ENCODE results near the gene HBD.

HBD gene

GRCh38 chr11:5230266-5230665, 4.0 kb downstream of the HBD start:
- TF ChIP-seq GATA2 (IDR thresholded peaks at IDR 0.05; ENCODE audit: low read depth, low read length): no peak
- no peak for TF ChIP-seq GATA3 (IDR thresholded peaks at IDR 0.05; ENCODE audit: low read depth, low read length)

GRCh38 chr11:5229796-5230195, 4.5 kb downstream of the HBD start:
- TF ChIP-seq GATA2 (IDR thresholded peaks at IDR 0.05; ENCODE audit: low read depth, low read length) (no peak), GATA3 (IDR thresholded peaks at IDR 0.05; ENCODE audit: low read depth, low read length) (no peak)

- TF ChIP-seq GATA3 (IDR thresholded peaks at IDR 0.05; ENCODE audit: low read depth, low read length): no peak
Observed at GRCh38 chr11:5229356-5229755, 4.9 kb downstream of the HBD start.

DNA sequence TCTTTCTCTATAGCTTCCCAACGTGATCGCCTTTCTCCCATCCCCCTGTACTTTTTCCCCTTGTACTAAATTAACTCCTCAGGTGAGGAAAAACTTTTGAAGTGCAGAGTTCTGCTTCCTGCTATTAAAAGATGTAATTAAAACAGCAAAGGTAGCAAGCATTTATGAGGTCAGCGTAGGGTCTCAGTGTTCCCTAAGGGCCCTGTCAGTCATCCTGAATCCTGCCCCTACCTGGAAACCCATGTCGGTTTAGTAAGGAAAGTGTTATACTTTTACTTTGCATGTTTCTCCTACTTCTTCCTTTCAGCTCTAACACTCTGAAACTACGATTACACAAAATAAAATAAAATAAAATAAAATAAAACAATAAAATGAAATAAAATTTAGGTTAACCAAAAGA, 6.2 kb downstream of the HBD start:
- TF ChIP-seq GATA2 (IDR thresholded peaks at IDR 0.05; ENCODE audit: low read depth, low read length) (no peak), GATA3 (IDR thresholded peaks at IDR 0.05; ENCODE audit: low read depth, low read length) (no peak)

DNA sequence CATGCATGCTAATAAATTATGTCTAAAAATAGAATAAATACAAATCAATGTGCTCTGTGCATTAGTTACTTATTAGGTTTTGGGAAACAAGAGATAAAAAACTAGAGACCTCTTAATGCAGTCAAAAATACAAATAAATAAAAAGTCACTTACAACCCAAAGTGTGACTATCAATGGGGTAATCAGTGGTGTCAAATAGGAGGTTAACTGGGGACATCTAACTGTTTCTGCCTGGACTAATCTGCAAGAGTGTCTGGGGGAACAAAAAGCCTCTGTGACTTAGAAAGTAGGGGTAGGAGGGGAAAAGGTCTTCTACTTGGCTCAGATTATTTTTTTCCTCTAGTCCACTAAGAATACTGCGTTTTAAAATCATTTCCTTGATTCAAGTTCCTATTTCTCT, 6.6 kb downstream of the HBD start:
- no peak for TF ChIP-seq GATA3 (IDR thresholded peaks at IDR 0.05; ENCODE audit: low read depth, low read length)
- TF ChIP-seq GATA2 (IDR thresholded peaks at IDR 0.05; ENCODE audit: low read depth, low read length): no peak

GRCh38 chr11:5226732-5227310, 7.5 kb downstream of the HBD start, which contains the start of gene HBB:
Gene HBB (minus strand): TSS chr11:5227071. CDS start chr11:5227021, 50 bp downstream.
- TF ChIP-seq GATA2 (IDR thresholded peaks at IDR 0.05; ENCODE audit: low read depth, low read length) (no peak), GATA3 (IDR thresholded peaks at IDR 0.05; ENCODE audit: low read depth, low read length) (no peak)

DNA sequence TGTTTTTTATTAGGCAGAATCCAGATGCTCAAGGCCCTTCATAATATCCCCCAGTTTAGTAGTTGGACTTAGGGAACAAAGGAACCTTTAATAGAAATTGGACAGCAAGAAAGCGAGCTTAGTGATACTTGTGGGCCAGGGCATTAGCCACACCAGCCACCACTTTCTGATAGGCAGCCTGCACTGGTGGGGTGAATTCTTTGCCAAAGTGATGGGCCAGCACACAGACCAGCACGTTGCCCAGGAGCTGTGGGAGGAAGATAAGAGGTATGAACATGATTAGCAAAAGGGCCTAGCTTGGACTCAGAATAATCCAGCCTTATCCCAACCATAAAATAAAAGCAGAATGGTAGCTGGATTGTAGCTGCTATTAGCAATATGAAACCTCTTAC, 8.8 kb downstream of the HBD start:
- TF ChIP-seq GATA2 (IDR thresholded peaks at IDR 0.05; ENCODE audit: low read depth, low read length) (no peak), GATA3 (IDR thresholded peaks at IDR 0.05; ENCODE audit: low read depth, low read length) (no peak)

DNA sequence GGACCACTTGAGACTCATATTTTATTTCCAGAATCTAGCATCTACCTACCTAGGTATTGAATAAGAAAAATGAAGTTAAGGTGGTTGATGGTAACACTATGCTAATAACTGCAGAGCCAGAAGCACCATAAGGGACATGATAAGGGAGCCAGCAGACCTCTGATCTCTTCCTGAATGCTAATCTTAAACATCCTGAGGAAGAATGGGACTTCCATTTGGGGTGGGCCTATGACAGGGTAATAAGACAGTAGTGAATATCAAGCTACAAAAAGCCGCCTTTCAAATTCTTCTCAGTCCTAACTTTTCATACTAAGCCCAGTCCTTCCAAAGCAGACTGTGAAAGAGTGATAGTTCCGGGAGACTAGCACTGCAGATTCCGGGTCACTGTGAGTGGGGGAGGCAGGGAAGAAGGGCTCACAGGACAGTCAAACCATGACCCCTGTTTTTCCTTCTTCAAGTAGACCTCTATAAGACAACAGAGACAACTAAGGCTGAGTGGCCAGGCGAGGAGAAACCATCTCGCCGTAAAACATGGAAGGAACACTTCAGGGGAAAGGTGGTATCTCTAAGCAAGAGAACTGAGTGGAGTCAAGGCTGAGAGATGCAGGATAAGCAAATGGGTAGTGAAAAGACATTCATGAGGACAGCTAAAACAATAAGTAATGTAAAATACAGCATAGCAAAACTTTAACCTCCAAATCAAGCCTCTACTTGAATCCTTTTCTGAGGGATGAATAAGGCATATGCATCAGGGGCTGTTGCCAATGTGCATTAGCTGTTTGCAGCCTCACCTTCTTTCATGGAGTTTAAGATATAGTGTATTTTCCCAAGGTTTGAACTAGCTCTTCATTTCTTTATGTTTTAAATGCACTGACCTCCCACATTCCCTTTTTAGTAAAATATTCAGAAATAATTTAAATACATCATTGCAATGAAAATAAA, 9.5 kb downstream of the HBD start:
- no peak for TF ChIP-seq GATA3 (IDR thresholded peaks at IDR 0.05; ENCODE audit: low read depth, low read length)
- no peak for TF ChIP-seq GATA2 (IDR thresholded peaks at IDR 0.05; ENCODE audit: low read depth, low read length)

DNA sequence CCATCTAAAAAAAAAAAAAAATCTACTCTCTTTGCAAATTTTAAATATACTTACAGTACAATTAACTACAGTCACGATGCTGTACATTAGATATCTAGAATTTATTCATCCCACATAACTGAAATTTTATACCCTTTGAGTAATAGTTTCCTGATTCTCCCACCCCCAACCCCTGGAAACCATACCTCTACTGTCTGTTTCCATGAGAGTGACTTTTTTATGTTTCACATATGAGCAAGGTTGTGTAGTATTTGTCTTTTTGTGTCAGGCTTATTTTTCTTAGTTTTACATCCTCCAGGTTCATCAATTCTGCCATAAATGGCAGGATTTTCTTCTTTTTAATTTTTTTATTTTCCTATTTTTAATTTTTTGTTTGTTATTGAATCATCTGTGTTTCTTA, 10.6 kb downstream of the HBD start:
- no peak for TF ChIP-seq GATA2 (IDR thresholded peaks at IDR 0.05; ENCODE audit: low read depth, low read length)
- TF ChIP-seq GATA3 (IDR thresholded peaks at IDR 0.05; ENCODE audit: low read depth, low read length): no peak

DNA sequence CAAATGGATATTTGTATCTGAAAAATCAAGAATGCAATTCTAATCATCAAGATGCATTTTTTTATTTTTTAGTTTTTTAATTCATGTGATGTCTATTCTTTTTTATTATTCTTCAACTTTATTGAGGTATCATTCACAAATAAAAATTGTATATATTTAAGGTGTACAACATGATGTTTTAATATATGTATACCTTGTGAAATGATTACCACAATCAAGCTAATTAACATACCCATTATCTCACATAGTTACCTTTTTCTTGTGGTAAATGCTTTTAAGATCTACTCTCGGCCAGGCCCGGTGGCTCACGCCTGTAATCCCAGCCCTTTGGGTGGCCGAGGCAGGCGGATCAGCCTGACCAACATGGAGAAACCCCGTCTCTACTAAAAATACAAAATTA, 11.1 kb downstream of the HBD start:
- no peak for TF ChIP-seq GATA3 (IDR thresholded peaks at IDR 0.05; ENCODE audit: low read depth, low read length)
- TF ChIP-seq GATA2 (IDR thresholded peaks at IDR 0.05; ENCODE audit: low read depth, low read length): no peak

GRCh38 chr11:5210376-5210885, 23.9 kb downstream of the HBD start:
- TF ChIP-seq GATA2 (IDR thresholded peaks at IDR 0.05; ENCODE audit: low read depth, low read length) (no peak), GATA3 (IDR thresholded peaks at IDR 0.05; ENCODE audit: low read depth, low read length) (no peak)

- no peak for TF ChIP-seq GATA2 (IDR thresholded peaks at IDR 0.05; ENCODE audit: low read depth, low read length)
- TF ChIP-seq GATA3 (IDR thresholded peaks at IDR 0.05; ENCODE audit: low read depth, low read length): no peak
Observed at GRCh38 chr11:5204787-5205186, 29.5 kb downstream of the HBD start.

DNA sequence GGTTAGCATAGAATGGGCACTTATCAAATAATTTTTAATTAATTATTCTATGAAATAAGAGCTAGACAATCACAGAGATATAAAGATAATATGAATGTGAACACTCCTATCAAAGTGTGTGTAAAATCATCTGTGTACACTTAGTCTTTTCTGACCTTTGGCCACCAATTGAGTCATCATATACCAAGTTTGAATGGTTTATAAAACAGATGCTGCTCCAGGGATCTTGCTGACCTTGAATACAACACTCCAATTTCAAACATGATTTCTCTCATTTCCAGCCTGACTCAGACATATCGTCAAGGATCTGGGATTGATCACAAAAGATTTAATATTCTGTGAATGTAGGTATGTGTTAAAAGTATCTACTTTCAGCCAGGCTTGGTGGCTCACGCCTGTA, 30.9 kb downstream of the HBD start:
- TF ChIP-seq GATA3 (IDR thresholded peaks at IDR 0.05; ENCODE audit: low read depth, low read length): no peak
- no peak for TF ChIP-seq GATA2 (IDR thresholded peaks at IDR 0.05; ENCODE audit: low read depth, low read length)

GRCh38 chr11:5200582-5200981, 33.7 kb downstream of the HBD start, which contains the start of gene OR51V1:
Gene OR51V1 (minus strand): TSS chr11:5200682. CDS start chr11:5200682, 0 bp downstream.
- TF ChIP-seq GATA2 (IDR thresholded peaks at IDR 0.05; ENCODE audit: low read depth, low read length): no peak
- no peak for TF ChIP-seq GATA3 (IDR thresholded peaks at IDR 0.05; ENCODE audit: low read depth, low read length)

GRCh38 chr11:5198285-5198684, 36.0 kb downstream of the HBD start:
- TF ChIP-seq GATA2 (IDR thresholded peaks at IDR 0.05; ENCODE audit: low read depth, low read length) (no peak), GATA3 (IDR thresholded peaks at IDR 0.05; ENCODE audit: low read depth, low read length) (no peak)
